Neural crest cell (in vitro differentiated cells): Measurements from ENCODE around the gene PLXNB1. TPM values are rescaled to one million over a fixed set of nuclear protein-coding genes. Genes with fewer than 3 reads are reported as not detected.
A peak's percentile ranks its signal among the peaks of the same experiment; 100 is the strongest.

Experiments used
- DNase-seq: peaks from one replicate; pipeline ENCODE4 v3.0.0; 2021; ENCODE audit warnings: low read depth, mixed read lengths, low spot score
- H3K27ac Mint-ChIP-seq: one replicate; pipeline ENCODE4 v1.8.0; 2021; ENCODE audit warnings: mild to moderate bottlenecking, mixed read lengths; ENCODE audit not compliant: unreplicated experiment
- H3K27me3 Mint-ChIP-seq: 2 replicates; pipeline ENCODE4 v1.8.0; 2021; ENCODE audit warnings: low read depth, mild to moderate bottlenecking, mixed read lengths
- H3K36me3 Mint-ChIP-seq: 2 replicates; pipeline ENCODE4 v1.8.0; 2021; ENCODE audit warnings: low read depth, mild to moderate bottlenecking, mixed read lengths
- H3K4me1 Mint-ChIP-seq: 2 replicates; pipeline ENCODE4 v1.8.0; 2021; ENCODE audit warnings: mixed read lengths
- H3K4me3 Mint-ChIP-seq: one replicate; pipeline ENCODE4 v1.8.0; 2021; ENCODE audit warnings: mild to moderate bottlenecking, mixed read lengths
- H3K9me3 Mint-ChIP-seq: 2 replicates; pipeline ENCODE4 v1.8.0; 2021; ENCODE audit warnings: mixed read lengths
- total RNA-seq: library from RNA; stranded (reverse); gene quantifications from 2 replicates; pipeline ENCODE4 v1.2.1, GENCODE V29; 2021
- TF ChIP-seq, protein P1 (sequence below): fragments of 200-600 bp; sonication (generic); conservative IDR thresholded peaks from 2 replicates; pipeline ENCODE4 v1.5.0; 2021; ENCODE audit warnings: antibody characterized with exemption, mild to moderate bottlenecking

Gene PLXNB1
- total RNA-seq, 1 donor from 2014 or later, result 180 TPM

DNA sequence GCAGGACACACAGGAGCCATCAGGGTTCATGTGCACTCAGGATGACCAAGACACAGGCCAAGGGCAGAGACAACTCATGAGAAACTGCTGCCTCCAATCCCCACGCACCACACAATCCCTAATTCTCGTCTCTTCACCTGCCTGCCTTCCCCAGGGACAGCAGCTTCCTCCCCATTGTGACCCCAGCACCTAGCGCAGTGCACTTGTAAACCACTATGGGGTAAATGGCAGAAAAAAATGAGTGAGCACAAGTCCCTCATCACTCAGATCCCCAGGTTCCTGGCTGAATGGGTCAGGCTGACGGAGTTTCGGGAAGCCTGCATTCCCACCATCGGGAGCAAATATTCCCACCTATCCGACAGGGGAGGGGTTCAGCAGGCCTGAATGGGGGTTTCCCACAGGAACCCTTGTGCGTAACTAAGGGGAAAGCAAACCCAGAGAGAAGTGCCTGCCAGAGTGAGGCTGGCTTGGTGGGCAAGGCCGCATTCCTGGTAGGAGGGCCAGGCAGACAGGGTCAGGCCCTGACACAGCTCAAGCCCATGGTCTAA, 18.8 kb downstream of the PLXNB1 start:
- H3K36me3 Mint-ChIP-seq, result peaks cover 4% of the 10 kb centered on the region
- no peak overlapping the region for H3K27ac Mint-ChIP-seq
- H3K9me3 Mint-ChIP-seq, result no peaks in the 10 kb centered on the region
- TF ChIP-seq, protein P1, sequence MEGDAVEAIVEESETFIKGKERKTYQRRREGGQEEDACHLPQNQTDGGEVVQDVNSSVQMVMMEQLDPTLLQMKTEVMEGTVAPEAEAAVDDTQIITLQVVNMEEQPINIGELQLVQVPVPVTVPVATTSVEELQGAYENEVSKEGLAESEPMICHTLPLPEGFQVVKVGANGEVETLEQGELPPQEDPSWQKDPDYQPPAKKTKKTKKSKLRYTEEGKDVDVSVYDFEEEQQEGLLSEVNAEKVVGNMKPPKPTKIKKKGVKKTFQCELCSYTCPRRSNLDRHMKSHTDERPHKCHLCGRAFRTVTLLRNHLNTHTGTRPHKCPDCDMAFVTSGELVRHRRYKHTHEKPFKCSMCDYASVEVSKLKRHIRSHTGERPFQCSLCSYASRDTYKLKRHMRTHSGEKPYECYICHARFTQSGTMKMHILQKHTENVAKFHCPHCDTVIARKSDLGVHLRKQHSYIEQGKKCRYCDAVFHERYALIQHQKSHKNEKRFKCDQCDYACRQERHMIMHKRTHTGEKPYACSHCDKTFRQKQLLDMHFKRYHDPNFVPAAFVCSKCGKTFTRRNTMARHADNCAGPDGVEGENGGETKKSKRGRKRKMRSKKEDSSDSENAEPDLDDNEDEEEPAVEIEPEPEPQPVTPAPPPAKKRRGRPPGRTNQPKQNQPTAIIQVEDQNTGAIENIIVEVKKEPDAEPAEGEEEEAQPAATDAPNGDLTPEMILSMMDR, result no peak
- H3K4me3 Mint-ChIP-seq, result no peak overlapping the region
- no peaks in the 10 kb centered on the region for H3K27me3 Mint-ChIP-seq
- H3K4me1 Mint-ChIP-seq, result no peaks in the 10 kb centered on the region
- DNase-seq, result no peak

DNA sequence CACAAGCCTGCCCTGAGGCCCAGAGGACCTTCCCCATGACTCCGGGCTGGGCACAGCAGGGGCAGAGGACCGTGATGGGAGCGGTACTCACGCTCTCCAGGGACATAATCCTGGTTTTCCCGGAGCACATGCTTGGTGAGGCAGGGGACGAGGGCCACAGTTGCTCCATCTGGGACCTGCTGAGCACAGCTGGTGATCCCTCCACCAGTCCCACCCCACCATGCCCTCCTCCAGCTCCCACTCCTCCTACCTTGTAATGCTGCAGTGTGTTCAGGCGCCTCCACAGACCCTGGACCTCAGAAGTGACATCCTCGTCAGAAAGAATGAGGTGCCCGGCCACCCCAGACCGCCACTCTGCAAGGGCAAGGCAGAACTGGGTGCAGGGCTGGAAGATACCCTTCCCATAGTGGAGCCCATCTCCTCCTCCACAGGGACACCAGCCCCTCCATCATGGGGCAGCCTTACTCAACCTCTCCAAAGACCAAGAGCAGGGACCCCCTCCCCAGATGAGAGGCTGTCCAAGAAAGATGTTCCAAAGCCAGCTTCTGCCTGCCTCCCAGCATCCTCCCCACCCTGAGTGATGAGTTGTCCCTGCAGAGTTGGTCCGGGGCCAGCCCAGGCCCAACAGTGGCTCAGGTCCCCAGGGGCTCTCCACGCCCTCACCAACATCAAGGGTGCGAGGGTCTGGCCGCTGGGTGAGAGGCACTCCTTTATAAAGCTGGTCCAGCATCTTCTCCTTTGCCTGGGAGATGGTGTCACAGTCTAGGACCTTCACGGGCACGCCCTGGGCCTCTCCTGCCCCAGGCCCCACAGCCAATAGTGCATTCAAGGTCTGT, 19.5 kb downstream of the PLXNB1 start:
- TF ChIP-seq, protein P1, result no peak
- no peak overlapping the region for H3K4me3 Mint-ChIP-seq
- H3K36me3 Mint-ChIP-seq, result peaks cover 4% of the 10 kb centered on the region
- H3K9me3 Mint-ChIP-seq, result no peaks in the 10 kb centered on the region
- H3K4me1 Mint-ChIP-seq, result no peaks in the 10 kb centered on the region
- no peak overlapping the region for H3K27ac Mint-ChIP-seq
- H3K27me3 Mint-ChIP-seq, result no peaks in the 10 kb centered on the region
- no peak for DNase-seq

DNA sequence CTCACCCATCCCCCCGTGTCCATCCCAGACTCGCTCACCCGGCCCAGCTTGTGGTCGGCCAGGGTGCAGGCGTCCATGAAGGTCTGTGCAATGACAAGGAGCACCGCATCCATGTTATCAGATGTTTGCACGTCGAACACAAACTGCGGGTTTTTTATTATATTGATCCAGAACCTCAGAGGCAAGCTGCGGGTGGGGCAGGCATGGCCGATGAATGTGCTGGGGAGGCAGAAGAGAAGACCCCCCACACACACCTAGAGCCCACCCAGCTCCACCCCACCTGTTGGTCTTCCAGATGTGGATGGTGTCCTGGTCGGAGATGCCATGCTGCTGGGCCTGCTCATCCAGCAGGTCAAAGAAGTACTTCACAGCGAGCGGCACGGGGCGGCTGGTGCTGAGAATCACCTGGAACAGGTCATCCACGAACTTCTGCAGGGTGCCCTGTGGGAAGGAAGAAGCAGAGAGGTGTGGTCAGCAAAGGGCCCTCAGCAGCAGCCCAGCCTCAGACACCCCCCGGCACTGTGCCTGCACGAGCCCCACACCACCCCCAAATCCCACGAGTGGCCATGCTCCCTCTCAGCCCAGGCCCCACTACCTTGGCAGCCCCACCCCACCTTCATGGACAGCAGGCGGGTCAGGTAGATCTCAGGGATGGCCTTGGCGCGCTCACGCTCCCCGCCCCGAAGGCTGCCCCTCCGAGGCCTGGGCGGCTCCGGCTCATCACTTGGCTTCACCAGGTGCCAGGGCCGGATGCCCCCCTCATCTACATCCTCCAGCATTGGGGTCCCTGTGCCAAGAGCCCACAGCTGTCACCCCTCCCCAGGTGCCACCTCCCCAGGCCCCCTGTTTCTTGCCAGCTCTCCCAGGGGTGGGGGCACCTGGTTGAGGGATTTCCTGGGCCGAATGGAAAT, 20.3 kb downstream of the PLXNB1 start:
- no peaks in the 10 kb centered on the region for H3K4me1 Mint-ChIP-seq
- no peak for DNase-seq
- no peak overlapping the region for H3K4me3 Mint-ChIP-seq
- TF ChIP-seq, protein P1, result no peak
- no peaks in the 10 kb centered on the region for H3K27me3 Mint-ChIP-seq
- no peak overlapping the region for H3K27ac Mint-ChIP-seq
- H3K9me3 Mint-ChIP-seq, result no peaks in the 10 kb centered on the region
- H3K36me3 Mint-ChIP-seq, result peaks cover 4% of the 10 kb centered on the region

DNA sequence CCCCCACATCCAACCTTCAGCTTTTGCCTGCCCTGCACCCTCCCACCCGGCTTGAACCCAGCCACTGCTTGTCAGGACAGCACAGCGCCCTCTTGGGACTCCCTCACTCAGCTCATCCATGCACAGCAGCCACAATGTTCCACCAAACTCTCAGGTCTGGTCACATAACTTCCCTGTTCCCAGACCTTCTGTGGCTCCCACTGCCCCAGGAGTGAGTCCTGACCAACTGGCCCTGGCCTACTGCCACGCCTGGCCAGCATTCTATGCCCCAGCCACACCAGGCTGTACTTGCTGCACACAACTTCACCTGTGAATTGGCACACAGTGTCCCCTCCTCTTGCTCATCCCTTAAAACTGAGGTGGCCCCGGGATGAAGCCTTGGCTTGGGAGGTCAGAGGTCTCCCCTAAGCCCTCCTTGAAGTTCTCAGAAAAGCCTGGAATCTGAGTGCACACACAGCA, 21.0 kb downstream of the PLXNB1 start:
- no peak for DNase-seq
- Mint-ChIP-seq H3K9me3 (no peaks in the 10 kb centered on the region), H3K27me3 (no peaks in the 10 kb centered on the region), H3K27ac (no peak overlapping the region), H3K4me1 (no peaks in the 10 kb centered on the region), H3K36me3 (peaks cover 4% of the 10 kb centered on the region), H3K4me3 (no peak overlapping the region)
- TF ChIP-seq, protein P1, result no peak

DNA sequence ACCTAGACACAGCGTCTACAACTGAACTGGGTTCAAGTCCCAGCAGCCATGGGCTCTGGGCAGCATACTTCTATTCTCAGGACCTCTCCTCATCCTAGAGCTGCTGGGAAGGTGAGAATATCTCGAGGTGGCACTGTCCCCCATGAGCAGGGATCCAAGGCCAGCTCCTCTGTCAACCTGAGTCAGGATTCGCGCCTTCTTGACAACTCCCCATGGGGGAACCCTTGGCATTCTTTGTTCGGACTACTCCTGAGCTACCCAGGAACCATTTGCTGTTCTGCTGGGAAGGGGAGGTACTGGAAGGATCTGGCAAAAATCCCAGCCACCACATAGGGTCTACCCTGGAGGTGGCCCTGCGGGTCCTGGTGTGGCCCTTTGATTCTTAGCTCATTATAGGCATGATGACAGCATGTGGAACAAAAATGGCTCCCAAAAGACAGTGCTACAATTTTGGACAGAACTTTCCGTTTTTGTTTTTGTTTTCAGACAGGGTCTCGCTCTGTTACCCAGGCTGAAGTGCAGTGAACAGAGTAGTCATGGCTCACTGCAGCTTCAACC, 22.3 kb downstream of the PLXNB1 start:
- Mint-ChIP-seq H3K27me3 (no peaks in the 10 kb centered on the region), H3K4me3 (no peak overlapping the region), H3K27ac (peak overlapping the region; percentile 57), H3K9me3 (no peaks in the 10 kb centered on the region), H3K4me1 (no peaks in the 10 kb centered on the region), H3K36me3 (peaks cover 6% of the 10 kb centered on the region)
- no peak for DNase-seq
- TF ChIP-seq, protein P1, result no peak
